BJ (cell line): ENCODE data around the gene WDR88. TPM values are rescaled to one million over a fixed set of nuclear protein-coding genes. Genes with fewer than 3 reads are reported as not detected.
"Not testable (repeated sequence)": the region's sequence is repeated elsewhere in the genome, so short reads cannot be mapped to it uniquely, and the experiment has no call there.

Experiments used
- CTCF ChIA-PET: fragments of 350-600 bp; formaldehyde crosslinking; extraction: SDS; loops from one replicate; lab custom pipeline; 2021; ENCODE audit warnings: antibody characterized with exemption, inconsistent platforms; lab: Yijun Ruan, JAX
- POLR2A ChIA-PET: fragments of 300-600 bp; sonication (Branson Sonifier 250); formaldehyde crosslinking; extraction: SDS; loops from one replicate; lab custom pipeline; 2021; ENCODE audit warnings: antibody characterized with exemption; lab: Charles Lee
- DNase-seq: peaks from one replicate; pipeline ENCODE4 v3.0.0-alpha.2; 2011; ENCODE audit warnings: low read depth
- H3K27me3 ChIP-seq: 2 replicates; pipeline ENCODE4 v1.6.0; 2011; ENCODE audit warnings: low read length; ENCODE audit not compliant: control insufficient read depth, insufficient read depth
- H3K36me3 ChIP-seq: 2 replicates; pipeline ENCODE4 v1.5.1; 2011; ENCODE audit warnings: low read length; ENCODE audit not compliant: control insufficient read depth, insufficient read depth
- H3K4me3 ChIP-seq: 2 replicates; pipeline ENCODE4 v1.5.1; 2011; ENCODE audit warnings: low read depth, mild to moderate bottlenecking, control low read depth, low read length
- polyA plus RNA-seq: library from polyadenylated mRNA; depleted of rRNA; stranded (reverse); fragments of >200 nt; gene quantifications from 2 replicates; pipeline ENCODE4 v1.2.3, GENCODE V29; 2011
- TF ChIP-seq, protein P1 (sequence below): IDR thresholded peaks from 2 replicates; pipeline ENCODE4 v1.5.1; 2011; ENCODE audit warnings: low read depth, mild to moderate bottlenecking, control low read depth, inconsistent platforms, low read length, moderate library complexity; ENCODE audit not compliant: insufficient read depth

WDR88 gene
- polyA plus RNA-seq, 1 experiment: not detected

DNA sequence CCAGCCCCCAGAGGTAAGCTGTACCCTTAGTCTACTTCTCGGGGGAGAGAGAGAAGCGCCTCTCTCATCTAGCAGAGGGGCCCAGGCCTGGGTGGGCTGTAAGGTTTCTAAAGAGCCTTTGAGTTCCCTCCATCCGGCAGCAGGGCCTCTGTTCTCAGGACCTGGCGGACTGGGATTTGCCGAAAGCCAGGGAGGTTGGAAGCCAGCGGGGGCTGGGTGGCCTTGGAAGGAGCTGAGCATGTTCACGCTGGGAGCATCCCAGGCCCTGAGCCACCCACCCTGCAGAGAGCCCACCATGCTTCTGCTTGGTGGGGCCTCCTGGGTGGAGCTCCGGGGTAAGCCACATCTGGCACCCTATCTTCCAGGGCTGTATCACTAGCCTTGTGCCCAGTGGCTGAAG, 86.0 kb downstream of the WDR88 start:
- ChIA-PET CTCF (interaction anchor here (0.6 to 2.4 kb wide), 3 partner anchors 9 to 1463 kb away, joined by 3 to 6 read pairs (median 4); no protein-coding TSS in a partner anchor), POLR2A (no interaction called here)
- no peak for DNase-seq
- no peaks in the 10 kb centered on the region for H3K36me3 ChIP-seq
- H3K4me3 ChIP-seq: no peak overlapping the region
- TF ChIP-seq, protein P1, sequence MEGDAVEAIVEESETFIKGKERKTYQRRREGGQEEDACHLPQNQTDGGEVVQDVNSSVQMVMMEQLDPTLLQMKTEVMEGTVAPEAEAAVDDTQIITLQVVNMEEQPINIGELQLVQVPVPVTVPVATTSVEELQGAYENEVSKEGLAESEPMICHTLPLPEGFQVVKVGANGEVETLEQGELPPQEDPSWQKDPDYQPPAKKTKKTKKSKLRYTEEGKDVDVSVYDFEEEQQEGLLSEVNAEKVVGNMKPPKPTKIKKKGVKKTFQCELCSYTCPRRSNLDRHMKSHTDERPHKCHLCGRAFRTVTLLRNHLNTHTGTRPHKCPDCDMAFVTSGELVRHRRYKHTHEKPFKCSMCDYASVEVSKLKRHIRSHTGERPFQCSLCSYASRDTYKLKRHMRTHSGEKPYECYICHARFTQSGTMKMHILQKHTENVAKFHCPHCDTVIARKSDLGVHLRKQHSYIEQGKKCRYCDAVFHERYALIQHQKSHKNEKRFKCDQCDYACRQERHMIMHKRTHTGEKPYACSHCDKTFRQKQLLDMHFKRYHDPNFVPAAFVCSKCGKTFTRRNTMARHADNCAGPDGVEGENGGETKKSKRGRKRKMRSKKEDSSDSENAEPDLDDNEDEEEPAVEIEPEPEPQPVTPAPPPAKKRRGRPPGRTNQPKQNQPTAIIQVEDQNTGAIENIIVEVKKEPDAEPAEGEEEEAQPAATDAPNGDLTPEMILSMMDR: no peak
- peaks cover 3% of the 10 kb centered on the region; the same call in 1 of the 2 replicates for H3K27me3 ChIP-seq

GRCh38 chr19:33219261-33219815, 87.4 kb downstream of the WDR88 start:
- Histone ChIP-seq H3K36me3 (no peaks in the 10 kb centered on the region), H3K27me3 (peaks cover 8% of the 10 kb centered on the region), H3K4me3 (no peak overlapping the region)
- CTCF ChIA-PET: no interaction called here
- TF ChIP-seq, protein P1: peak; percentile 32
- POLR2A ChIA-PET: no interaction called here
- no peak for DNase-seq

- DNase-seq: no peak
- no peak overlapping the region for H3K4me3 ChIP-seq
- TF ChIP-seq, protein P1: no peak
- ChIA-PET POLR2A (no interaction called here), CTCF (no interaction called here)
- H3K36me3 ChIP-seq: no peaks in the 10 kb centered on the region
- peaks cover 15% of the 10 kb centered on the region for H3K27me3 ChIP-seq
These were observed 88.2 kb downstream of the WDR88 start for GRCh38 chr19:33220115-33220514.

DNA sequence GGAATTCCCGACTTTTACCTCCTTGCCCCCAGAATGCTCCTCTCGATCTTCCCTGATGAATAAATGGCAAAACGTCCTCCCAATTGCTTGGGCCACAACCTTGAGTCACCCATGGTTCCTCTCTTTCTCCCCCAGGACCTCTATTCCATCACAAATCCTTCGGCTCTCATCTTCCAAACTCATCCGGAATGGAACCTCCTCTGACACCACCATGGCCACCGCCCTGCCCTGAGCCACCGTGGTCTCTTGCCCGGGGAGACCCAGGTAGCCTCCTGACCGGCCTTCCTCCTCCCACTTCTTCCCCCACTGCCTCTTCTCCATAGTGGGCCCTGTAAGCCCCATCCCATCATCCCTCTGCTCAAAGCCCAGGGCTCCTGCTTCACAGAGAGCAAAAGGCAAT, 88.8 kb downstream of the WDR88 start:
- no peak for DNase-seq
- no peak overlapping the region for H3K4me3 ChIP-seq
- no peaks in the 10 kb centered on the region for H3K36me3 ChIP-seq
- TF ChIP-seq, protein P1: no peak
- ChIA-PET POLR2A (no interaction called here), CTCF (interaction anchor here (1.0 kb wide), 1 partner anchor 26 kb away, joined by 3 read pairs; no protein-coding TSS in a partner anchor)
- H3K27me3 ChIP-seq: peaks cover 19% of the 10 kb centered on the region

- DNase-seq: no peak
- POLR2A ChIA-PET: no interaction called here
- H3K27me3 ChIP-seq: peaks cover 26% of the 10 kb centered on the region
- no peaks in the 10 kb centered on the region for H3K36me3 ChIP-seq
- H3K4me3 ChIP-seq: no peak overlapping the region
- CTCF ChIA-PET: interaction anchor here (1.0 kb wide), 1 partner anchor 27 kb away, joined by 3 read pairs; no protein-coding TSS in a partner anchor
- TF ChIP-seq, protein P1: no peak
These were observed 89.7 kb downstream of the WDR88 start for GRCh38 chr19:33221638-33222037.

DNA sequence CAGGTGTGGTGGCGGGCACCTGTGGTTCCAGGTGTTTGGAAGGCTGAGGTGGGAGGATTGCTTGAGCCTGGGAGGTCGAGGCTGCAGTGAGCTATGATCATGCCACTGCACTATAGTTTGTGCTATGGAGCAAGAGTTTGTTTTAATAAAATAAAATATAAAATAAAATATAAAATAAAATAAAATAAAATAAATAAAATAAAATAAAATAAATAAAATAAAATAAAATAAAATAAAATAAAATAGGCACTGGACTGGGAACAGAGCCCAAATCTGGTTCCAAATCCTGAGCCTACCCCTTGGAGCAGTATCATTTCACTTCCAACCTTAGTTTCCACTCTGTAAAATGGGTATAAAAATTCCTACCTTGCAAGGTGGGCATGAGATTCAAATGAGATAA, 90.3 kb downstream of the WDR88 start:
- peaks cover 29% of the 10 kb centered on the region for H3K27me3 ChIP-seq
- DNase-seq, H3K36me3 ChIP-seq, POLR2A ChIA-PET, H3K4me3 ChIP-seq, CTCF ChIA-PET: not testable (repeated sequence)
